Vagina (tissue), 2 donors: ENCODE data around the gene ARHGAP42. TPM values are rescaled to one million over a fixed set of nuclear protein-coding genes. Genes with fewer than 3 reads are reported as not detected.

Experiments
- DNase-seq, 2 donors: peaks; one replicate each; pipeline ENCODE4 v3.0.0-alpha.2; 2017; ENCODE audit errors: extremely low spot score in 2 of 2
- H3K27ac ChIP-seq: fragments of 200-600 bp; sonication (generic); one replicate; pipeline ENCODE4 v1.5.1; 2019
- H3K27me3 ChIP-seq: fragments of 200-600 bp; sonication (generic); one replicate; pipeline ENCODE4 v1.5.1; 2019
- H3K36me3 ChIP-seq, 2 donors: fragments of 200-600 bp; sonication (generic); one replicate each; pipeline ENCODE4 v1.5.1; 2017 to 2019
- H3K4me1 ChIP-seq: fragments of 200-600 bp; sonication (generic); one replicate; pipeline ENCODE4 v1.5.1; 2019
- H3K4me3 ChIP-seq, 2 donors: fragments of 200-600 bp; sonication (generic); 1 replicate in 1 of 2; 2 replicates in 1 of 2; pipeline ENCODE4 v1.5.1; 2016 to 2019
- H3K9me3 ChIP-seq: fragments of 200-600 bp; sonication (generic); one replicate; pipeline ENCODE4 v1.5.1; 2019
- CTCF ChIP-seq, 3 experiments: fragments of 450-650 bp in 2 of 3; fragments of 200-600 bp in 1 of 3; sonication (generic) in 1 of 3; IDR thresholded peaks; one replicate each; pipeline ENCODE4 v1.5.1; 2017 to 2019; ENCODE audit warnings: antibody characterized with exemption in 3 of 3, mild to moderate bottlenecking in 2 of 3, moderate library complexity in 2 of 3
- POLR2A ChIP-seq, 2 donors: fragments of 450-650 bp; IDR thresholded peaks; one replicate each; pipeline ENCODE4 v1.6.1; 2017; ENCODE audit warnings: antibody characterized with exemption in 2 of 2, mild to moderate bottlenecking in 2 of 2, moderate library complexity in 2 of 2
- POLR2AphosphoS5 ChIP-seq, 2 donors: sonication (generic); formaldehyde crosslinking; IDR thresholded peaks; one replicate each; pipeline ENCODE4 v1.9.0; 2017; ENCODE audit warnings: antibody characterized with exemption in 2 of 2, mild to moderate bottlenecking in 2 of 2, low read depth in 1 of 2; ENCODE audit not compliant: insufficient read depth in 1 of 2
- intact Hi-C: fragments of 100-400 bp; cut with DNase I; formaldehyde crosslinking; loops from one replicate; pipeline ENCODE4 v1.15.1; 2023
- total RNA-seq: library from RNA; depleted of rRNA; stranded (reverse); fragments of >200 nt; gene quantifications from one replicate; pipeline ENCODE4 v1.2.3, GENCODE V29; 2016

The ARHGAP42 gene
- total RNA-seq, 1 donor from 2014 or later = 5.9 TPM

- Histone ChIP-seq H3K9me3 (no peaks in the 10 kb centered on the region), H3K36me3 (no peaks in the 10 kb centered on the region), H3K27ac (no peak overlapping the region), H3K4me1 (no peaks in the 10 kb centered on the region), H3K4me3 (no peak overlapping the region), H3K27me3 (no peaks in the 10 kb centered on the region)
- intact Hi-C loops = no loop called here
- TF ChIP-seq POLR2AphosphoS5 (IDR thresholded peaks at IDR 0.05; ENCODE audit: insufficient read depth in 1 of 2, low read depth in 1 of 2) = no peak
- no peak for TF ChIP-seq POLR2A (IDR thresholded peaks at IDR 0.05)
- TF ChIP-seq CTCF (IDR thresholded peaks at IDR 0.05) = no peak
- DNase-seq = no peak
Observed at GRCh38 chr11:100667449-100667848, 19.6 kb upstream of the ARHGAP42 start.

GRCh38 chr11:100670140-100670539 lies 16.9 kb upstream of the ARHGAP42 start:
- Histone ChIP-seq H3K27ac (no peak overlapping the region), H3K9me3 (no peaks in the 10 kb centered on the region), H3K27me3 (no peaks in the 10 kb centered on the region), H3K4me1 (no peaks in the 10 kb centered on the region), H3K36me3 (no peaks in the 10 kb centered on the region), H3K4me3 (no peak overlapping the region)
- DNase-seq = no peak
- intact Hi-C loops = loop anchor here (10.0 kb wide), 1 partner anchor 265 kb away; no protein-coding TSS in a partner anchor
- TF ChIP-seq CTCF (IDR thresholded peaks at IDR 0.05) = no peak
- no peak for TF ChIP-seq POLR2AphosphoS5 (IDR thresholded peaks at IDR 0.05; ENCODE audit: insufficient read depth in 1 of 2, low read depth in 1 of 2)
- TF ChIP-seq POLR2A (IDR thresholded peaks at IDR 0.05) = no peak

GRCh38 chr11:100671471-100671870 lies 15.6 kb upstream of the ARHGAP42 start:
- TF ChIP-seq POLR2A (IDR thresholded peaks at IDR 0.05) = no peak
- TF ChIP-seq POLR2AphosphoS5 (IDR thresholded peaks at IDR 0.05; ENCODE audit: insufficient read depth in 1 of 2, low read depth in 1 of 2) = no peak
- no peak for TF ChIP-seq CTCF (IDR thresholded peaks at IDR 0.05)
- intact Hi-C loops = loop anchor here (10.0 kb wide), 1 partner anchor 263 kb away; no protein-coding TSS in a partner anchor
- no peak for DNase-seq
- H3K9me3 ChIP-seq = no peaks in the 10 kb centered on the region
- H3K4me3 ChIP-seq = no peak overlapping the region
- no peaks in the 10 kb centered on the region for H3K4me1 ChIP-seq
- no peaks in the 10 kb centered on the region for H3K27me3 ChIP-seq
- H3K36me3 ChIP-seq = no peaks in the 10 kb centered on the region
- no peak overlapping the region for H3K27ac ChIP-seq

- no peak overlapping the region for H3K27ac ChIP-seq
- no peak for DNase-seq
- H3K36me3 ChIP-seq = no peaks in the 10 kb centered on the region
- H3K4me1 ChIP-seq = no peaks in the 10 kb centered on the region
- H3K27me3 ChIP-seq = no peaks in the 10 kb centered on the region
- H3K4me3 ChIP-seq = no peak overlapping the region
- TF ChIP-seq POLR2A (IDR thresholded peaks at IDR 0.05) (no peak), POLR2AphosphoS5 (IDR thresholded peaks at IDR 0.05; ENCODE audit: insufficient read depth in 1 of 2, low read depth in 1 of 2) (no peak), CTCF (IDR thresholded peaks at IDR 0.05) (no peak)
- no peaks in the 10 kb centered on the region for H3K9me3 ChIP-seq
- intact Hi-C loops = loop anchor here (10.0 kb wide), 1 partner anchor 262 kb away; no protein-coding TSS in a partner anchor
Observed at GRCh38 chr11:100672498-100673033, 14.5 kb upstream of the ARHGAP42 start.

- intact Hi-C loops = loop anchor here (10.0 kb wide), 1 partner anchor 262 kb away; no protein-coding TSS in a partner anchor
- no peak for DNase-seq
- no peaks in the 10 kb centered on the region for H3K36me3 ChIP-seq
- no peak overlapping the region for H3K4me3 ChIP-seq
- H3K4me1 ChIP-seq = no peaks in the 10 kb centered on the region
- no peak for TF ChIP-seq POLR2A (IDR thresholded peaks at IDR 0.05)
- TF ChIP-seq POLR2AphosphoS5 (IDR thresholded peaks at IDR 0.05; ENCODE audit: insufficient read depth in 1 of 2, low read depth in 1 of 2) = no peak
- no peak for TF ChIP-seq CTCF (IDR thresholded peaks at IDR 0.05)
- no peak overlapping the region for H3K27ac ChIP-seq
- H3K9me3 ChIP-seq = no peaks in the 10 kb centered on the region
- H3K27me3 ChIP-seq = no peaks in the 10 kb centered on the region
Observed at GRCh38 chr11:100673063-100673462, 14.0 kb upstream of the ARHGAP42 start.
